ENCODE results near the gene FRMD4B.

The FRMD4B gene

DNA sequence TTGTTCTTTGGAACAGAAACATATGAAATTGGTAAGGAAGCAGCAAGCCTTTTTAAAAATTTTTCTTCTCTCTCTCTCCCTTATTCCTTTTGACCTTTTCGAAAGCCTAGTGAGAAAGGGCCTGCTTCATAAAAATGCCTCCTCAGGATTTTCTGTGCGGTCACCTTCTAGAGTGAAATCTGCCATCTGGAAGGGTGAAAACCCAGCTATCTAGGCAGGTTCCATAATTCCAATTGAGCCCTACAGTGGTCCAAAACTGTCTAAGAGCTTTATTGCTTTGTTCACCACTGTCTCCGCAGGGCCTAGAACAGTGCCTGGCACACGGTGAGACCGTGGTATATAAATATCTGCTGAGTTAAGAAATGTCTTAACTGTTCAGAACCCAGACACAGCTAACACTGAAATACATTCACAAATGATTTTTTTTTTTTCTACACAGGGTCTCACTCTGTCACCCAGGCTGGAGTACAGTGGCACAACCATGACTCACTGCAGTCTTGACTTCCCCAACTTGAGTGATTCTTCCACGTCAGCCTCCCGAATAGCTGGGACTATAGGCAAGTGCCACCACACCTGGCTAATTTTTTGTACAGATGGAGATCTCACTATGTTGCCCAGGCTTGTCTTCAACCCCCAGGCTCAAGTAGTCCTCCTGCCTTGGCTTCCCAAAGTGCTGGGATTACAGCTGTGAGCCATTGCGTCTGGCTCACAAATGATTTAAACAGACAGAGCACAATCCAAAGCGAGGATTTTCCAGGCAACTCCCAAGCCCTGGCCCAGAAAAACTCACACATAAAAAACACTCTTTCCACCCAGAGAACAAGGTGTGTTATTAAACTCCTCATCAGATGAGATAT, 64.4 kb downstream of the FRMD4B start:
- no peak for DNase-seq

DNA sequence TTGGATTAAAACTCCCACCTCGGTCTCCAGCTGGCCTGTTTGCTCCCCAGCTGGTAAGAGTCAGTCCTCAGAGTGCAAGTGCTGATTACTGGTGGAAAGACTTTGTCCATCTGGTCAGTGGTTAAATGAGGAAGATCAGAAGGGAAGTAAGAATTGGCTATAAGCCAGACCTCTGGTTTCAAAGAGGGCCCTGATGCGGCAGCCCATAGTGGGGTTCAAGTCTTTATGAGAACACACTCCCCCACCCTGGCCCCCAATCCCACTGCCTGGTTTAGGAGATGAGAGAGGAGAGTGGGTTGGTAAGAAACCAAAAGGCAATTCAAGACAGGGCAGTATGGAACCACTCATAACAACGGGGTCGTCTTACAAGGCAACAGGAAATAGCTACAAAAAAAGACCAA, 65.0 kb downstream of the FRMD4B start:
- no peak for DNase-seq

DNA sequence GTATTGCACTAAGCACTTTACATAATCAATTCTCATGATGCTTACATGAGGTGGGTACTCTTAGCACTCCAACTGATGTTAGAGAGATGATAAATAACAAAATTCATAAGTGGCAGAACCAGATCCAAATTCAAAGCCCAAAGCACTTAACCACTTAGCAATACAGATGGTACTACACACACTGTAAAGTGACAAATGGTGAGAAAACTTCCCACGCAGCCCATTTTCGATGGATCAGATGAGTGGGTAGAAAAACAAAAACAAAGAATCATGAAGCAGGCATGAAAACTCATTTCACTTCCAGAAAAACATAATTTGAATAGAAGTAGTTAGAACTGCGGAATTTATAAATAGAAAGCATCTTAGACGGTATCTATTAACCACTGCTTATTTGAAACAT, 66.2 kb downstream of the FRMD4B start:
- no peak for DNase-seq

GRCh38 chr3:69318410-69318809, 67.5 kb downstream of the FRMD4B start:
- no peak for DNase-seq

GRCh38 chr3:69313251-69313650, 72.6 kb downstream of the FRMD4B start:
- no peak for DNase-seq

DNA sequence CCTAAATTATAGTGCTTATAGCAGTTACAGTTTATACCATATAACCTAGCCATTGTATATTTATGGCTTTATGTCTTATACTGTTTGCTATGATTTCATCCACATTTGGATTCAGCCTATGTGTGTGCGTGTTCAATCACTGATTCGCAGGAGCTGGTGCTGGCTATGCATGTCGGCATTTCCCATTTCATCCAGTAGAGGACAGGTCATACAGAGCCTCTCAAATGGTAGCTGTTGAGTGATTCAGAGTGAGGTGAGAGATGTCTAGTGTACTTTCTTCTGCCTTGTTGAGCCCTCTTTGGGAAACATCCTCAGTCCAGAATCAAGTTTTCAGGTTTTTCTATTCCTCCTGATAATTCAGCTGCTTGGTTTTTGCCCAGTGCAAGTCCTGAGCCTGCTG, 76.1 kb downstream of the FRMD4B start:
- DNase-seq = no peak

- peak; percentile 50 for DNase-seq
Observed at GRCh38 chr3:69306239-69307185, 79.4 kb downstream of the FRMD4B start.

DNA sequence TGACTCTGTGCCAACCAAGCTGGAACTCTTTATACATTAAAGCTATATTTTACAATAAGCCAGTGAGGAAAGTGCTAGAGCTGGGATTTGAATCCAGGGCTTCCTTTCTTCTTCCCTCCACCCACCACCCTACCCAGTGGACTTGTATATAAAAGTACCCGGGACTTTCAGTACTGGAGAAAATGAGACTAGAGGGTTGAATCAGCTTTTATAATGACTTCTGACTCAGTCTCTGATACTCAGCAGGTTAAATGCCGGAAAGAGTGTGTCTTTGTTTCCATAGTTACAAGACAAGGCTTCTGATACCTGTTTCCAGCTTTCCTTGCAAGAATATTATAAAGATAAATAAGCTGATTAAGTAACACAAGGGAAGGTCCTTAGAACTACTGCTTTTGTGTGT, 80.9 kb downstream of the FRMD4B start:
- DNase-seq = no peak

DNA sequence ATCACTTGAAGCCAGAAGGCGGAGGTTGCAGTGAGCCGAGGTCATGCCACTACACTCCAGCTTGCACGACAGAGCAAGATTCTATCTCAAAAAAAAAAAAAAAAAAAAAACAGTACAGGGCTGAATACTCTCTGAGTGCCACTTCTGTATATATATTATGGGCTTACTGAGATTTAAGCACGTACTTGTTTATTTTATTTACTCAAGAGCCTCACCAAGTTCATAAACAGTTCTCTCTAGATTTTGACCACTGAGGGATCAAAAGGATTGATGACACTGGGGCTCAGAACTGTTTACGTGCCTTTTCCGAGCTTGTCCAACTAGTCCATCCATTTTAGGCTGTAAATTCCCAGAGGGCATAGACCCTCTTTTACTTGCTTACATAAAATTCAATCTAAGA, 81.5 kb downstream of the FRMD4B start:
- no peak for DNase-seq

- no peak for DNase-seq
Observed at GRCh38 chr3:69300296-69300695, 85.6 kb downstream of the FRMD4B start.

DNA sequence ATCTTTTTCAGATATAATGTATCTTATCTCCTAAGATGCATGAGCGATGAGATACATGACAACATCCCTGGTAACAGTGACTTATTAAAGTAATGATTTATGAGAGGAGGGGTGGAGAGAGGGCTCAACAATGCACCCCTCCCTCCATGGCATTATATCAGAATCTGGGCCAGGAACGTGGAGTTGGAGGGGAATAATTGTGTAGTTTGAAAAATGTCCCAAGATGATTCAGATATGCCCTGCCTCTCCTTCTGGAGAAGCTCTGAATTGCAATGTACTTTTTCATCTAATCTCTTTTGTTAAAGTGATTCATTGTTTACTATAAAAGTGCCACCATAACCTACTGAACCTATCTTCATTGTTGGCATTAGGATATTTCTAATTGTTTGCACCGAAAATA, 86.5 kb downstream of the FRMD4B start:
- DNase-seq = no peak

DNA sequence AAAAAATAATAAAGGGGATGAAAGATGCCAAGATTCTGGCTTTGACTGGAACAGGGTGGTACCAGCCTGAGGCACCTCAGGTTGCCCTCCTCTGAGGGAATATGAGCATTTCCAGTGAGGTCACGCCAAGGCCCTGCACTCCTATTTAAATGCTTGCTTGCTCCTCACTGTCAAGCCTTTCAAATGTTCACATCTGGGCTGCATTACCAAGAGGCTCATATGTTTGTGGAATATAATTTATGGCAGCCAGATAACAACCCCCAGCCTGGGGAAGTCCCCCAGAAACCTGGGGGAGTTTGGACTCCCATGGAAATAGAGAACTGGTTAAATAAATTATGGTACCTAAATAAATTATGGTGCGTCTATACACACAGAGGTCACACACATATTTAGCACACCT, 88.4 kb downstream of the FRMD4B start:
- no peak for DNase-seq

- no peak for DNase-seq
Observed at GRCh38 chr3:69296995-69297394, 88.9 kb downstream of the FRMD4B start.

DNA sequence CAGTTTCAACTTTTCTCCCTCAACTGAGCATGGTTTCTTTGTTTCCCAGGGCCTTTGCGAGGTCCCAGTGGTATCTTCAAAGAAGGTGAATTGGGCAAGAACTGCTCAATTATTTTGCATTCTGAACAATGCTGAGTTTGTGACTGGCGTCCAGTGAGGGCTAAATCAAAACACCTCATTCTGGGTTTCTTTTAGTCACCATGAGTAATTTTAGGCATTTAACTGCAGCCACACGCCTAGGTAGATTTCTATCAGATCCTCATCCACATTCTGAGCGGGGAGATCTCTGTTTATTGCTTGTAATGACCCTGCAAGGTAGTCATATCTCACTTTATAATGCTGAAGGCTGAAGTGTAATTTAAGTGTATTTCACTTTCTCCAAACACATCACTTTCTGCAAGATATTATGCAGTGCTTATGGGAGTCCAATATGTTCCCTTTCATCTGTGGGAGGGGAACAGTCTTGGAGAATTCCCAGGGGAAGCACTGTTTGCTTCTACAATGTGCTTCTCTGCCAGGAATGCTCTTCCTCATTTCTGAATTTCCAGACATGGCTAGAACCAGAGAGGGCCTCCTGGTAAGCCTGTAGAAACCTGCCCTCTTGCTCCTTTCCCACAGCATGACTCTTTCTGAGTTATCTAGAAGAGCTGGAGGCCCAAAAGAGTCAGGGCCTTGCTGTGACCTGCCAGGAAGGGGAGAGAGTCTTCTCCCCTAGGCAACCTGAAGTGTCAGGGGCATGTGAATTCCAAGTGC, 91.7 kb downstream of the FRMD4B start:
- no peak for DNase-seq

GRCh38 chr3:69292959-69293574, 92.8 kb downstream of the FRMD4B start:
- DNase-seq = no peak

DNA sequence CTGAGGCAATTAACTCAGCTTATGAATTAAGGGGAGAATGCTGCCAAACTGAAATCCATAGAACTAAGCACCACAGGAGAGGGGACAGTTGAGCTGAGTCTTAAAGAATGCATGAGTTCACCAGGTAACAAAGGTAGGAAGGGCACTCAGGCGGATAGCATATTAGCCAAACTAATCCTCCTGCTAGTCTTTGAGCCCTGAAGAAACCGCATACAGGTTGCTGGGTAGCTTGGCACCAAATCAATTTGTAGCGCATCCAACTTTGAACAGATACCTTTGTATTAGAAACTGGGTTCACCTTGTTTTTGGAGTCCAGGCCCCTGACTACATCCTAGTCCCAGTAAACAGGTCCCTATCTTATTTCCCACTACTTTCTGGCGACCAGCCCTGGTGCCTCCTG, 93.7 kb downstream of the FRMD4B start:
- DNase-seq = no peak

GRCh38 chr3:69290430-69290829, 95.5 kb downstream of the FRMD4B start:
- DNase-seq = no peak

GRCh38 chr3:69290006-69290405, 95.9 kb downstream of the FRMD4B start:
- no peak for DNase-seq

DNA sequence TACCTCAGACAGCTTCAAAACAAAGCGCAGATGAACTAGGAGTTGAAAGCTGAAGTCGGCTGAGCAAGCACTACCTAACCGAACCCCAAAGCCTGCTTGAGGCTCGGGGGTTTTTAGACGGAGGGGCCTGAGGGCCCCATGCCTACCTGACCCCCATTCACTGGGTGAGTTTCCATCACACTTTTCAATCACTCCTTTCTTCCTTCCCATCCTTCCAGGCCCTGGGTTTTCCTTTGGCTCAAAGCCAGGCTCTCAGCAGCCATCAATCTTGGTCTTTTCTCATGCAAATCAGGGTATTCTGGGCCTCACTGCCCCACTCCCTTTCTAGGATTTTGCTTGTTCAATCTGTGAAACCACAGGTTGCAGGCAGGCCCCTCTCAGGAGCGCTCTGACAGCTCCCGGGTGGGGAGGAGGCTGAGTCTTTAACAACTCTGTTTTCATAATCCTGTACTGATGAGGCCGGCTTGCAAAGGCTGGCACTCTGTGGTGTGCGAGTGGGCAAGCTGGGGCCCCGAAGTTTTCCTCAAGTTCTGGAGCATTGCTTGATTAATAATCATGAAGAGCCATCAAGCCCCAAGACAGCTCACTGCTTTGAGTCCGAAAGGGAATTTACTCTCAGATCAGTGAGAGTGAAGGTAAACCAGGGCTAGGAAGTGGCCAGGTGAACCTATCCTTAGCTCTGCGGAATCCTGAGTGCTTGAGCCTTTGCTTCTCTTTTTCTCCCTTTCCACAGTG, 97.6 kb downstream of the FRMD4B start:
- no peak for DNase-seq

DNA sequence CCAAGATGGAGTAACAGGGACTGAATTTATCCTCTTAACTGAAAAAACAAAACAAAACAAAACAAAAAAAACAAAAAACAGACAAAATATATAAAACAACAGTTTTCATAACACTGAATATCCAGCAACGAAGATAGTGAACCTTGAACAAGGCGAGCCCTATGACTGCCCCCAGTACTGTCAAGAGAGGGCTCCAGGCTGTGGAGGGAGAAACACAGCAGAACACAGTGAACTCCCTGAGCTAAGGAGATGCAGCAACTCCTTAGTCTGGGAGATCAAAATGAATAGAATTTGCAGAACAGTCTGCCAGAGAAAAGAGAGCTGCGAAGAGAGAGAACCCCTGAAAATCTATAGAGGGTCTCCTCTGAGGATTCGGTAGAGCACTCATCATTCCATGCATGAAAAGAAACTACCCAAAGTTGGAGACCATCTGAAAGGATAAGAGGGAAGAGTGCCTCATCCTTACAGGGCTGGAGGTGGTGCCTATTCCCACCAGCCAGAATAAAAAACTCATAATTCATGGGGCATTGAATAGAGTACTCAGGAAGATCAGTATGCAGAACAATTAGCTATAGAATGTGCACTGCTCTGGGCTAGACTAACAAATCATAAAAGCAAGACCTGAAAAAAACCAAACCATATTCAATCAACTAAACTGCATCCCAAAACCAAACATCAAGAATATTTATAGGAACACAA, 101.8 kb downstream of the FRMD4B start:
- DNase-seq = no peak

- no peak for DNase-seq
Observed at GRCh38 chr3:69283496-69283895, 102.4 kb downstream of the FRMD4B start.
